Measurements from ENCODE around the gene XYLB.

GRCh38 chr3:38396861-38397260 lies 50.3 kb downstream of the XYLB start:
- TF ChIP-seq CTCF (conservative IDR thresholded peaks at IDR 0.05) (no peak), ZFX (IDR thresholded peaks at IDR 0.05) (no peak)

Data from C4-2B (cell line).